Mesendoderm (in vitro differentiated cells): Measurements from ENCODE around the gene LRFN3.

Experiments used
- DNase-seq: peaks from one replicate; pipeline ENCODE4 v3.0.0; 2013
- H2AK5ac ChIP-seq: 2 replicates; pipeline ENCODE4 v1.6.1; 2013; ENCODE audit warnings: low read length, inconsistent platforms
- H2BK120ac ChIP-seq: 2 replicates; pipeline ENCODE4 v1.6.1; 2013; ENCODE audit warnings: low read depth, mild to moderate bottlenecking, low read length, moderate library complexity, mixed read lengths
- H2BK15ac ChIP-seq: replicated peaks from 2 replicates; pipeline ENCODE4 v1.6.1; 2013; ENCODE audit warnings: low read depth, mild to moderate bottlenecking, moderate library complexity
- H2BK5ac ChIP-seq: 2 replicates; pipeline ENCODE4 v1.6.1; 2013; ENCODE audit warnings: low read length, inconsistent platforms
- H3K18ac ChIP-seq: 2 replicates; pipeline ENCODE4 v1.6.1; 2013; ENCODE audit warnings: mild to moderate bottlenecking, low read length, mixed read lengths
- H3K23ac ChIP-seq: one replicate; pipeline ENCODE4 v1.6.1; 2013; ENCODE audit warnings: low read length
- H3K27ac ChIP-seq: 2 replicates; pipeline ENCODE4 v1.5.1; 2013; ENCODE audit warnings: low read depth, mild to moderate bottlenecking, inconsistent platforms, low read length, moderate library complexity
- H3K27me3 ChIP-seq: 2 replicates; pipeline ENCODE4 v1.6.1; 2013; ENCODE audit warnings: low read length, control low read depth, mild to moderate bottlenecking, inconsistent platforms; ENCODE audit not compliant: insufficient read depth, poor library complexity
- H3K36me3 ChIP-seq: 2 replicates; pipeline ENCODE4 v1.6.1; 2013; ENCODE audit warnings: low read length, inconsistent platforms; ENCODE audit not compliant: control insufficient read depth, insufficient read depth
- H3K4ac ChIP-seq: one replicate; pipeline ENCODE4 v1.6.1; 2013; ENCODE audit warnings: low read depth, mild to moderate bottlenecking, low read length, moderate library complexity
- H3K4me1 ChIP-seq: 2 replicates; pipeline ENCODE4 v1.6.1; 2013; ENCODE audit warnings: low read depth, low read length, inconsistent platforms; ENCODE audit not compliant: control insufficient read depth
- H3K4me2 ChIP-seq: 2 replicates; pipeline ENCODE4 v1.6.1; 2013; ENCODE audit warnings: low read length
- H3K4me3 ChIP-seq: 2 replicates; pipeline ENCODE4 v1.5.1; 2013; ENCODE audit warnings: mild to moderate bottlenecking, low read length
- H3K56ac ChIP-seq: one replicate; pipeline ENCODE4 v1.6.1; 2013; ENCODE audit warnings: low read length
- H3K79me1 ChIP-seq: 2 replicates; pipeline ENCODE4 v1.6.1; 2013; ENCODE audit warnings: low read length, inconsistent platforms
- H3K79me2 ChIP-seq: 2 replicates; pipeline ENCODE4 v1.6.1; 2013; ENCODE audit warnings: mild to moderate bottlenecking, low read length; ENCODE audit not compliant: control insufficient read depth, insufficient read depth
- H3K9ac ChIP-seq: 2 replicates; pipeline ENCODE4 v1.6.1; 2013; ENCODE audit warnings: low read length, inconsistent platforms
- H4K5ac ChIP-seq: one replicate; pipeline ENCODE4 v1.6.1; 2013; ENCODE audit warnings: low read length
- H4K8ac ChIP-seq: one replicate; pipeline ENCODE4 v1.6.1; 2013; ENCODE audit warnings: low read depth, mild to moderate bottlenecking, control low read depth, low read length, moderate library complexity
- WGBS: extraction: QIAGEN DNeasy Blood & Tissue Kit; methylation state at CpG from one replicate; pipeline ENCODE4 v1.1.7; 2013; ENCODE audit warnings: low lambda C conversion rate, missing lambda C conversion rate; ENCODE audit not compliant: insufficient coverage; ENCODE audit errors: extremely low coverage; 5-methylcytosine and 5-hydroxymethylcytosine counted together

LRFN3 gene

GRCh38 chr19:35960432-35960972 is 24.3 kb downstream of the LRFN3 start:
- no peak overlapping the region for H3K4me3 ChIP-seq
- H3K79me2 ChIP-seq: no peaks in the 10 kb centered on the region
- H3K27me3 ChIP-seq: peaks cover 21% of the 10 kb centered on the region
- no peak overlapping the region for H3K4ac ChIP-seq
- no peak overlapping the region for H3K4me2 ChIP-seq
- no peaks in the 10 kb centered on the region for H3K4me1 ChIP-seq
- no peak overlapping the region for H3K27ac ChIP-seq
- H2BK15ac ChIP-seq: no peak overlapping the region
- H3K18ac ChIP-seq: no peak overlapping the region
- H3K9ac ChIP-seq: no peak overlapping the region
- H2BK5ac ChIP-seq: no peak overlapping the region
- no peak overlapping the region for H3K56ac ChIP-seq
- no CpG with 5 or more reads among the region's 7 CpGs for WGBS
- no peak overlapping the region for H2BK120ac ChIP-seq
- H4K5ac ChIP-seq: no peak overlapping the region
- H2AK5ac ChIP-seq: no peak overlapping the region
- H3K79me1 ChIP-seq: no peaks in the 10 kb centered on the region
- H3K36me3 ChIP-seq: no peaks in the 10 kb centered on the region
- no peak overlapping the region for H3K23ac ChIP-seq
- no peak overlapping the region for H4K8ac ChIP-seq
- DNase-seq: no peak

DNA sequence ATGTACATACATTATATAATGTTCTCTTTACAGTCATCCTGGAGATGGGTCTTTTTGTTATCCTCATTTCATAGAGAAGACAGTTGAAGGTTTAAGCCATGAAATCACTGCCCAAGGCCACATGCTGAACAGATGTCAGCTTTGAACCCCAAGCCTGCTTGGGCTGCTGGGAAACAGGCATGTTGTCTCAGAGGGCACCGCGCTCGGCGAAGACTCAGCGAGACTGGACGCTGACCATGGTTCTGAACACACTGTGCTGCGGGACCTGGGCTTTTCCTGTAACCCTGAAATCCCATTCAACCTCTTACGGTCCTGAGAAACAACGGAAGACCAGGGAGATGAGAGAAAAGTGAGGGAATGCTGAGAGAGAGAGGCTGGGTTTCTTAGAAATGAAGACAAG is 27.3 kb downstream of the LRFN3 start:
- no peaks in the 10 kb centered on the region for H3K36me3 ChIP-seq
- no peak overlapping the region for H4K5ac ChIP-seq
- no peak overlapping the region for H4K8ac ChIP-seq
- H3K4me3 ChIP-seq: no peak overlapping the region
- H2BK15ac ChIP-seq: no peak overlapping the region
- H2BK5ac ChIP-seq: no peak overlapping the region
- no peak overlapping the region for H3K18ac ChIP-seq
- peaks cover 17% of the 10 kb centered on the region for H3K27me3 ChIP-seq
- H3K56ac ChIP-seq: no peak overlapping the region
- H3K27ac ChIP-seq: no peak overlapping the region
- H3K9ac ChIP-seq: no peak overlapping the region
- H3K23ac ChIP-seq: no peak overlapping the region
- no peak overlapping the region for H2BK120ac ChIP-seq
- H3K79me2 ChIP-seq: no peaks in the 10 kb centered on the region
- peak; percentile 76 for DNase-seq
- H3K79me1 ChIP-seq: no peaks in the 10 kb centered on the region
- no peaks in the 10 kb centered on the region for H3K4me1 ChIP-seq
- no peak overlapping the region for H3K4me2 ChIP-seq
- WGBS: no CpG with 5 or more reads among the region's 9 CpGs
- no peak overlapping the region for H2AK5ac ChIP-seq
- H3K4ac ChIP-seq: no peak overlapping the region

- H3K9ac ChIP-seq: no peak overlapping the region
- no CpG with 5 or more reads among the region's 3 CpGs for WGBS
- H3K36me3 ChIP-seq: no peaks in the 10 kb centered on the region
- no peak overlapping the region for H4K8ac ChIP-seq
- H4K5ac ChIP-seq: no peak overlapping the region
- DNase-seq: no peak
- H3K18ac ChIP-seq: no peak overlapping the region
- H3K4ac ChIP-seq: no peak overlapping the region
- H3K4me2 ChIP-seq: no peak overlapping the region
- no peak overlapping the region for H3K27ac ChIP-seq
- no peaks in the 10 kb centered on the region for H3K4me1 ChIP-seq
- no peak overlapping the region for H2BK5ac ChIP-seq
- H2BK120ac ChIP-seq: no peak overlapping the region
- no peaks in the 10 kb centered on the region for H3K79me2 ChIP-seq
- no peak overlapping the region for H2BK15ac ChIP-seq
- H3K23ac ChIP-seq: no peak overlapping the region
- H2AK5ac ChIP-seq: no peak overlapping the region
- H3K79me1 ChIP-seq: no peaks in the 10 kb centered on the region
- H3K27me3 ChIP-seq: no peaks in the 10 kb centered on the region
- H3K4me3 ChIP-seq: no peak overlapping the region
- no peak overlapping the region for H3K56ac ChIP-seq
These were observed 30.6 kb downstream of the LRFN3 start for GRCh38 chr19:35966771-35967170.

DNA sequence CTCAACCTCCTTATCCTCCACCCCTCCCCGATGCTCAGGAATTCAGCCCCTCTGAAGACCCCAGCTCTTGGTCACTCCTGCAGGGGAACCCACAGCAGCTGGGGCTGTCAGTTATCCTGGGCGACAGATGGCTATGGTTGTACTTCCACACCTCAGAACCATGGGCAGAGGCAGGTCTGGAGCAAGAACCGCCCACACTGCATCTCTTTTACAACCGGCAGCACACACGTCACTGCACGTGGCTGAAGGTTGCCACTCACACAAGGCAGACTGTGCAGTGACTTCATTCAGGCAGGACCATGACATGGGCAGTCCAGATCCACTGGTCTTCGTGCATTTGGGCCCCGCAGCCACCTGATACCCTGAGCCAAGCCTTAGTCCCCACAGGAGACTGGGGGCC is 37.3 kb downstream of the LRFN3 start:
- Histone ChIP-seq H3K23ac (no peak overlapping the region), H2BK5ac (no peak overlapping the region), H2AK5ac (no peak overlapping the region), H3K79me2 (no peaks in the 10 kb centered on the region), H3K4me2 (no peak overlapping the region), H3K4me1 (no peaks in the 10 kb centered on the region), H2BK120ac (no peak overlapping the region), H3K79me1 (no peaks in the 10 kb centered on the region), H3K36me3 (no peaks in the 10 kb centered on the region), H3K9ac (no peak overlapping the region), H3K18ac (no peak overlapping the region), H4K5ac (no peak overlapping the region), H3K27me3 (no peaks in the 10 kb centered on the region), H3K4me3 (no peak overlapping the region), H3K56ac (no peak overlapping the region), H4K8ac (no peak overlapping the region), H3K27ac (no peak overlapping the region), H3K4ac (no peak overlapping the region), H2BK15ac (no peak overlapping the region)
- WGBS: no CpG with 5 or more reads among the region's 8 CpGs
- DNase-seq: no peak

GRCh38 chr19:35975608-35976214 is 39.5 kb downstream of the LRFN3 start:
- H3K9ac ChIP-seq: no peak overlapping the region
- H3K4me1 ChIP-seq: no peaks in the 10 kb centered on the region
- no peak overlapping the region for H2BK5ac ChIP-seq
- H4K5ac ChIP-seq: no peak overlapping the region
- no peak overlapping the region for H3K56ac ChIP-seq
- WGBS: no CpG with 5 or more reads among the region's 5 CpGs
- H3K4ac ChIP-seq: no peak overlapping the region
- H3K36me3 ChIP-seq: no peaks in the 10 kb centered on the region
- H3K18ac ChIP-seq: no peak overlapping the region
- no peak overlapping the region for H4K8ac ChIP-seq
- H3K27ac ChIP-seq: no peak overlapping the region
- no peaks in the 10 kb centered on the region for H3K79me1 ChIP-seq
- H3K27me3 ChIP-seq: no peaks in the 10 kb centered on the region
- peak; percentile 51 for DNase-seq
- H3K4me2 ChIP-seq: no peak overlapping the region
- H3K4me3 ChIP-seq: no peak overlapping the region
- no peaks in the 10 kb centered on the region for H3K79me2 ChIP-seq
- H3K23ac ChIP-seq: no peak overlapping the region
- no peak overlapping the region for H2BK15ac ChIP-seq
- H2AK5ac ChIP-seq: no peak overlapping the region
- H2BK120ac ChIP-seq: no peak overlapping the region
